H9 (cell line): ENCODE measurements around the gene RERE. TPM values are rescaled to one million over a fixed set of nuclear protein-coding genes. Genes with fewer than 3 reads are reported as not detected.

Source experiments
- DNase-seq: peaks from one replicate; pipeline ENCODE4 v3.0.0-alpha.2; 2017
- H2AFZ ChIP-seq: one replicate; pipeline ENCODE4 v1.6.1; 2013; ENCODE audit warnings: mild to moderate bottlenecking, low read length, control low read depth, moderate library complexity
- H2AK5ac ChIP-seq: 2 replicates; pipeline ENCODE4 v1.6.1; 2013; ENCODE audit warnings: low read length, control low read depth, mixed read lengths; ENCODE audit not compliant: insufficient read length
- H2BK120ac ChIP-seq: one replicate; pipeline ENCODE4 v1.6.1; 2013; ENCODE audit warnings: low read depth, mild to moderate bottlenecking, low read length, control low read depth, inconsistent platforms; ENCODE audit not compliant: poor library complexity, severe bottlenecking
- H2BK12ac ChIP-seq: 2 replicates; pipeline ENCODE4 v1.6.1; 2013; ENCODE audit warnings: low read length, control low read depth, mixed read lengths, low read depth; ENCODE audit not compliant: insufficient read length
- H2BK15ac ChIP-seq: 2 replicates; pipeline ENCODE4 v1.6.1; 2013; ENCODE audit warnings: low read depth, low read length, control low read depth
- H2BK20ac ChIP-seq: one replicate; pipeline ENCODE4 v1.6.1; 2013; ENCODE audit warnings: low read depth, mild to moderate bottlenecking, low read length, control low read depth, inconsistent platforms; ENCODE audit not compliant: poor library complexity, severe bottlenecking
- H2BK5ac ChIP-seq: 2 replicates; pipeline ENCODE4 v1.6.1; 2013; ENCODE audit warnings: low read length, control low read depth, mixed read lengths; ENCODE audit not compliant: insufficient read length
- H3K14ac ChIP-seq: 2 replicates; pipeline ENCODE4 v1.6.1; 2013; ENCODE audit warnings: low read length, control low read depth; ENCODE audit not compliant: insufficient read depth
- H3K18ac ChIP-seq: 2 replicates; pipeline ENCODE4 v1.6.1; 2013; ENCODE audit warnings: low read depth, mild to moderate bottlenecking, mixed read lengths, low read length, control low read depth; ENCODE audit not compliant: insufficient read length
- H3K23ac ChIP-seq: 2 replicates; pipeline ENCODE4 v1.6.1; 2013; ENCODE audit warnings: low read length, control low read depth, mixed read lengths, low read depth; ENCODE audit not compliant: insufficient read length
- H3K23me2 ChIP-seq: 2 replicates; pipeline ENCODE4 v1.6.1; 2013; ENCODE audit warnings: low read depth, mild to moderate bottlenecking, mixed read lengths, low read length, control low read depth; ENCODE audit not compliant: insufficient read length, poor library complexity, severe bottlenecking
- H3K27ac ChIP-seq: 2 replicates; pipeline ENCODE4 v1.5.1; 2013; ENCODE audit warnings: low read length, control low read depth, mixed read lengths, low read depth; ENCODE audit not compliant: insufficient read length
- H3K27me3 ChIP-seq: 2 replicates; pipeline ENCODE4 v1.6.1; 2013; ENCODE audit warnings: low read length, control low read depth, inconsistent platforms; ENCODE audit not compliant: insufficient read depth
- H3K4ac ChIP-seq: 2 replicates; pipeline ENCODE4 v1.6.1; 2013; ENCODE audit warnings: low read depth, mild to moderate bottlenecking, control low read depth, inconsistent platforms, low read length, moderate library complexity
- H3K4me1 ChIP-seq: 2 replicates; pipeline ENCODE4 v1.6.1; 2013; ENCODE audit warnings: low read length, control low read depth, inconsistent platforms; ENCODE audit not compliant: insufficient read depth
- H3K4me2 ChIP-seq: 2 replicates; pipeline ENCODE4 v1.6.1; 2013; ENCODE audit warnings: low read length, control low read depth, mixed read lengths; ENCODE audit not compliant: insufficient read length, insufficient read depth
- H3K56ac ChIP-seq: 2 replicates; pipeline ENCODE4 v1.6.1; 2013; ENCODE audit warnings: low read depth, mild to moderate bottlenecking, mixed read lengths, low read length, control low read depth; ENCODE audit not compliant: insufficient read length
- H3K79me1 ChIP-seq: 2 replicates; pipeline ENCODE4 v1.6.1; 2013; ENCODE audit warnings: low read depth, mild to moderate bottlenecking, moderate library complexity, low read length, control low read depth, inconsistent platforms; ENCODE audit not compliant: insufficient read depth, poor library complexity, severe bottlenecking
- H3K79me2 ChIP-seq: 2 replicates; pipeline ENCODE4 v1.6.1; 2013; ENCODE audit warnings: low read length, control low read depth, inconsistent platforms; ENCODE audit not compliant: insufficient read depth
- H3K9ac ChIP-seq: 2 replicates; pipeline ENCODE4 v1.6.1; 2013; ENCODE audit warnings: low read length, control low read depth, mixed read lengths; ENCODE audit not compliant: insufficient read length; ENCODE audit errors: extremely low read depth
- H3K9me3 ChIP-seq: one replicate; pipeline ENCODE4 v1.6.1; 2013; ENCODE audit warnings: low read depth, low read length, inconsistent platforms; ENCODE audit not compliant: control insufficient read depth
- H3T11ph ChIP-seq: one replicate; pipeline ENCODE4 v1.6.1; 2013; ENCODE audit warnings: mild to moderate bottlenecking, low read length, control low read depth, inconsistent platforms
- H4K20me1 ChIP-seq: one replicate; pipeline ENCODE4 v1.6.1; 2013; ENCODE audit not compliant: control insufficient read depth, insufficient read length, insufficient read depth
- H4K5ac ChIP-seq: 2 replicates; pipeline ENCODE4 v1.6.1; 2013; ENCODE audit warnings: low read depth, mild to moderate bottlenecking, mixed read lengths, low read length, control low read depth; ENCODE audit not compliant: insufficient read length
- H4K8ac ChIP-seq: replicated peaks from 2 replicates; pipeline ENCODE4 v1.6.1; 2013; ENCODE audit warnings: low read length, control low read depth, mixed read lengths, low read depth; ENCODE audit not compliant: insufficient read length
- H4K91ac ChIP-seq: 2 replicates; pipeline ENCODE4 v1.6.1; 2013; ENCODE audit warnings: low read depth, mild to moderate bottlenecking, moderate library complexity, mixed read lengths, low read length, control low read depth; ENCODE audit not compliant: insufficient read length
- H3K27ac Mint-ChIP-seq, 3 experiments: 2 replicates in 2 of 3; 3 replicates in 1 of 3; pipeline ENCODE4 v1.8.0; 2020 to 2021; ENCODE audit warnings: mixed read lengths in 3 of 3, mild to moderate bottlenecking in 1 of 3, moderate library complexity in 1 of 3
- H3K27me3 Mint-ChIP-seq: 2 replicates; pipeline ENCODE4 v1.8.0; 2021; ENCODE audit warnings: low read depth, mild to moderate bottlenecking, moderate library complexity, mixed read lengths
- H3K36me3 Mint-ChIP-seq, 3 experiments: 2 replicates in 2 of 3; 3 replicates in 1 of 3; pipeline ENCODE4 v1.8.0; 2020 to 2021; ENCODE audit warnings: low read depth in 3 of 3, mixed read lengths in 3 of 3; ENCODE audit not compliant: insufficient read depth in 1 of 3
- H3K4me1 Mint-ChIP-seq, 2 experiments: 2 replicates each; pipeline ENCODE4 v1.8.0; 2020; ENCODE audit warnings: mixed read lengths in 2 of 2
- H3K4me3 Mint-ChIP-seq, 2 experiments: 2 replicates in 1 of 2; 3 replicates in 1 of 2; pipeline ENCODE4 v1.8.0; 2020 to 2021; ENCODE audit warnings: mild to moderate bottlenecking in 2 of 2, mixed read lengths in 2 of 2, moderate library complexity in 1 of 2
- H3K9me3 Mint-ChIP-seq, 2 experiments: 2 replicates in 1 of 2; 3 replicates in 1 of 2; pipeline ENCODE4 v1.8.0; 2020; ENCODE audit warnings: mild to moderate bottlenecking in 2 of 2, mixed read lengths in 2 of 2, moderate library complexity in 1 of 2
- WGBS: extraction: QIAGEN DNeasy Blood & Tissue Kit; methylation state at CpG from one replicate; pipeline ENCODE4 v1.1.7; 2013; ENCODE audit warnings: missing lambda C conversion rate, low lambda C conversion rate, mixed read lengths; ENCODE audit not compliant: insufficient read length; ENCODE audit errors: extremely low coverage; 5-methylcytosine and 5-hydroxymethylcytosine counted together
- total RNA-seq: library from RNA; stranded (reverse); gene quantifications from 2 replicates; pipeline ENCODE4 v1.2.1, GENCODE V29; 2021
- TF ChIP-seq, protein P1 (sequence below): fragments of 200-600 bp; sonication (generic); conservative IDR thresholded peaks from 3 replicates; pipeline ENCODE4 v1.8.0; 2021; ENCODE audit warnings: antibody characterized with exemption, mild to moderate bottlenecking

The RERE gene
- total RNA-seq, 1 experiment from 2014 or later = 103 TPM

DNA sequence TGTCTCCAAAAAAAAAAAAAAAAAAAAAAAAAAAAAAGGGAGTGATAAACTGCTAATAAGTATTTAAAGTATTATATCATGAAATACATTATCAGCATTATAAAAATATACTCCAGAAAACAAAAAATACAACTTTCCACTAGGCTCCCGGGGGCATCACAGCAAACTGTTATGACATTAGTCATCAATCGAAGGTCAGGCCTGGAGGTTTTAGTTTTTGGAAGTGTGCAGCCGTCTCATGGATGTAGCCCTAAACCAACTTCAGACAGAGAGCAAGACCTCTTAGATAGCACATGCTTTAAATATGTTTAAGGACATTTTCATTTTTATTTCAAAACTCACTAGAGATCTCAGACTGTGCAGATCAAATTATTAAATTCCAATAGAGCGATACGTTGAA is 106.3 kb downstream of the RERE start:
- no peaks in the 10 kb centered on the region for H3K23me2 ChIP-seq
- H3K4me2 ChIP-seq = no peak overlapping the region
- H3K18ac ChIP-seq = no peak overlapping the region
- no peak overlapping the region; the same call in none of the 2 replicates for H3K4ac ChIP-seq
- H3K9ac ChIP-seq = no peak overlapping the region
- H2AFZ ChIP-seq = no peak overlapping the region
- no peak overlapping the region for H2BK120ac ChIP-seq
- H3K23ac ChIP-seq = no peak overlapping the region
- no peak overlapping the region for H4K91ac ChIP-seq
- DNase-seq = no peak
- H4K8ac ChIP-seq = no peak overlapping the region
- peaks cover 6% of the 10 kb centered on the region for H3K79me1 ChIP-seq
- H3K27ac ChIP-seq = no peak overlapping the region
- Mint-ChIP-seq H3K9me3 (no peaks in the 10 kb centered on the region; a peak in 1 of 5 replicates), H3K27me3 (no peaks in the 10 kb centered on the region; the same call in 1 of the 2 replicates), H3K36me3 (peaks cover 2 to 9% (median 5%) of the 10 kb centered on the region in 3 experiments; a peak in 4 of 7 replicates), H3K4me1 (peaks cover 40 to 44% of the 10 kb centered on the region in 2 experiments), H3K27ac (peak overlapping the region; percentile 6 to 41 (median 20); a peak in 5 of 7 replicates), H3K4me3 (no peak overlapping the region; a peak in 1 of 5 replicates)
- no peaks in the 10 kb centered on the region; the same call in 1 of the 2 replicates for H3K4me1 ChIP-seq
- no CpG with 5 or more reads among the region's 5 CpGs for WGBS
- no peak overlapping the region for H3T11ph ChIP-seq
- H2AK5ac ChIP-seq = no peak overlapping the region
- H2BK5ac ChIP-seq = no peak overlapping the region
- no peak overlapping the region for H3K56ac ChIP-seq
- H3K27me3 ChIP-seq = no peaks in the 10 kb centered on the region
- no peak overlapping the region for H3K14ac ChIP-seq
- H3K79me2 ChIP-seq = peaks cover 4% of the 10 kb centered on the region; the same call in 1 of the 2 replicates
- TF ChIP-seq, protein P1, sequence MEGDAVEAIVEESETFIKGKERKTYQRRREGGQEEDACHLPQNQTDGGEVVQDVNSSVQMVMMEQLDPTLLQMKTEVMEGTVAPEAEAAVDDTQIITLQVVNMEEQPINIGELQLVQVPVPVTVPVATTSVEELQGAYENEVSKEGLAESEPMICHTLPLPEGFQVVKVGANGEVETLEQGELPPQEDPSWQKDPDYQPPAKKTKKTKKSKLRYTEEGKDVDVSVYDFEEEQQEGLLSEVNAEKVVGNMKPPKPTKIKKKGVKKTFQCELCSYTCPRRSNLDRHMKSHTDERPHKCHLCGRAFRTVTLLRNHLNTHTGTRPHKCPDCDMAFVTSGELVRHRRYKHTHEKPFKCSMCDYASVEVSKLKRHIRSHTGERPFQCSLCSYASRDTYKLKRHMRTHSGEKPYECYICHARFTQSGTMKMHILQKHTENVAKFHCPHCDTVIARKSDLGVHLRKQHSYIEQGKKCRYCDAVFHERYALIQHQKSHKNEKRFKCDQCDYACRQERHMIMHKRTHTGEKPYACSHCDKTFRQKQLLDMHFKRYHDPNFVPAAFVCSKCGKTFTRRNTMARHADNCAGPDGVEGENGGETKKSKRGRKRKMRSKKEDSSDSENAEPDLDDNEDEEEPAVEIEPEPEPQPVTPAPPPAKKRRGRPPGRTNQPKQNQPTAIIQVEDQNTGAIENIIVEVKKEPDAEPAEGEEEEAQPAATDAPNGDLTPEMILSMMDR = no peak
- no peak overlapping the region for H2BK15ac ChIP-seq
- H4K20me1 ChIP-seq = no peaks in the 10 kb centered on the region
- no peak overlapping the region for H2BK12ac ChIP-seq
- no peak overlapping the region for H4K5ac ChIP-seq
- no peak overlapping the region for H2BK20ac ChIP-seq
- no peaks in the 10 kb centered on the region for H3K9me3 ChIP-seq
